ENCODE data around the gene CYBC1. TPM values are rescaled to one million over a fixed set of nuclear protein-coding genes. Genes with fewer than 3 reads are reported as not detected.

The CYBC1 gene
- total RNA-seq, 1 donor from 2014 or later: 75.7 TPM

GRCh38 chr17:82399041-82399441 is 51.5 kb downstream of the CYBC1 start:
- no peak for DNase-seq (ENCODE audit: low spot score)
- Mint-ChIP-seq H3K9me3 (ENCODE audit: unreplicated experiment) (no peaks in the 10 kb centered on the region), H3K4me1 (ENCODE audit: unreplicated experiment) (no peaks in the 10 kb centered on the region), H3K27me3 (ENCODE audit: unreplicated experiment) (peaks cover 6% of the 10 kb centered on the region), H3K27ac (ENCODE audit: unreplicated experiment) (no peak overlapping the region), H3K4me3 (ENCODE audit: unreplicated experiment) (no peak overlapping the region), H3K36me3 (ENCODE audit: low read depth, unreplicated experiment) (no peaks in the 10 kb centered on the region)
- TF ChIP-seq CTCF (IDR thresholded peaks at IDR 0.05; ENCODE audit: unreplicated experiment): no peak

GRCh38 chr17:82397449-82398335 is 52.9 kb downstream of the CYBC1 start:
- Mint-ChIP-seq H3K27ac (ENCODE audit: unreplicated experiment) (no peak overlapping the region), H3K4me3 (ENCODE audit: unreplicated experiment) (no peak overlapping the region), H3K27me3 (ENCODE audit: unreplicated experiment) (peaks cover 6% of the 10 kb centered on the region), H3K36me3 (ENCODE audit: low read depth, unreplicated experiment) (peaks cover 6% of the 10 kb centered on the region), H3K4me1 (ENCODE audit: unreplicated experiment) (no peaks in the 10 kb centered on the region), H3K9me3 (ENCODE audit: unreplicated experiment) (no peaks in the 10 kb centered on the region)
- DNase-seq (ENCODE audit: low spot score): no peak
- no peak for TF ChIP-seq CTCF (IDR thresholded peaks at IDR 0.05; ENCODE audit: unreplicated experiment)

- no peak overlapping the region for H3K4me3 Mint-ChIP-seq (ENCODE audit: unreplicated experiment)
- peaks cover 10% of the 10 kb centered on the region for H3K36me3 Mint-ChIP-seq (ENCODE audit: low read depth, unreplicated experiment)
- no peak for TF ChIP-seq CTCF (IDR thresholded peaks at IDR 0.05; ENCODE audit: unreplicated experiment)
- no peak for DNase-seq (ENCODE audit: low spot score)
- H3K4me1 Mint-ChIP-seq (ENCODE audit: unreplicated experiment): no peaks in the 10 kb centered on the region
- H3K27me3 Mint-ChIP-seq (ENCODE audit: unreplicated experiment): peaks cover 10% of the 10 kb centered on the region
- no peaks in the 10 kb centered on the region for H3K9me3 Mint-ChIP-seq (ENCODE audit: unreplicated experiment)
- no peak overlapping the region for H3K27ac Mint-ChIP-seq (ENCODE audit: unreplicated experiment)
Observed at GRCh38 chr17:82396601-82397435, 53.7 kb downstream of the CYBC1 start.

- peaks cover 10% of the 10 kb centered on the region for H3K36me3 Mint-ChIP-seq (ENCODE audit: low read depth, unreplicated experiment)
- no peaks in the 10 kb centered on the region for H3K4me1 Mint-ChIP-seq (ENCODE audit: unreplicated experiment)
- no peak overlapping the region for H3K4me3 Mint-ChIP-seq (ENCODE audit: unreplicated experiment)
- peaks cover 9% of the 10 kb centered on the region for H3K27me3 Mint-ChIP-seq (ENCODE audit: unreplicated experiment)
- H3K27ac Mint-ChIP-seq (ENCODE audit: unreplicated experiment): no peak overlapping the region
- H3K9me3 Mint-ChIP-seq (ENCODE audit: unreplicated experiment): no peaks in the 10 kb centered on the region
- DNase-seq (ENCODE audit: low spot score): no peak
- TF ChIP-seq CTCF (IDR thresholded peaks at IDR 0.05; ENCODE audit: unreplicated experiment): no peak
Observed at GRCh38 chr17:82394278-82394677, 56.3 kb downstream of the CYBC1 start.

Data from endothelial cell (in vitro differentiated cells).